Activated naive CD8-positive, alpha-beta T cell treated with anti-CD3 and anti-CD28 coated beads, Interleukin-2, amount 50 U/mL, for 24 hours (primary cell): Measurements from ENCODE around the gene RRP1B.
"Not testable (repeated sequence)": the region's sequence is repeated elsewhere in the genome, so short reads cannot be mapped to it uniquely, and the experiment has no call there.

ENCODE experiments used
- ATAC-seq: fragments of 150-1000 bp; cut with Tn5 transposase; one replicate; pipeline ENCODE4 v1.10.0; 2021
- DNase-seq: peaks from one replicate; pipeline ENCODE4 v3.0.0; 2021
- H3K27ac Mint-ChIP-seq: one replicate; pipeline ENCODE4 v1.8.0; 2021; ENCODE audit warnings: mild to moderate bottlenecking, mixed read lengths
- H3K27me3 Mint-ChIP-seq: one replicate; pipeline ENCODE4 v1.8.0; 2021; ENCODE audit warnings: mixed read lengths
- H3K36me3 Mint-ChIP-seq: one replicate; pipeline ENCODE4 v1.8.0; 2021; ENCODE audit warnings: low read depth, mixed read lengths
- H3K4me1 Mint-ChIP-seq: one replicate; pipeline ENCODE4 v1.8.0; 2021; ENCODE audit warnings: mixed read lengths
- H3K4me3 Mint-ChIP-seq: one replicate; pipeline ENCODE4 v1.8.0; 2021; ENCODE audit warnings: mild to moderate bottlenecking, moderate library complexity, mixed read lengths
- H3K9me3 Mint-ChIP-seq: one replicate; pipeline ENCODE4 v1.8.0; 2021; ENCODE audit warnings: mixed read lengths

Gene RRP1B

GRCh38 chr21:43696214-43696613 lies 36.9 kb downstream of the RRP1B start:
- no peaks in the 10 kb centered on the region for H3K27me3 Mint-ChIP-seq
- H3K36me3 Mint-ChIP-seq = peaks cover 51% of the 10 kb centered on the region
- no peak overlapping the region for H3K27ac Mint-ChIP-seq
- H3K4me3 Mint-ChIP-seq = no peak overlapping the region
- no peak for DNase-seq
- peaks cover 2% of the 10 kb centered on the region for H3K4me1 Mint-ChIP-seq
- ATAC-seq = no peak
- no peaks in the 10 kb centered on the region for H3K9me3 Mint-ChIP-seq

DNA sequence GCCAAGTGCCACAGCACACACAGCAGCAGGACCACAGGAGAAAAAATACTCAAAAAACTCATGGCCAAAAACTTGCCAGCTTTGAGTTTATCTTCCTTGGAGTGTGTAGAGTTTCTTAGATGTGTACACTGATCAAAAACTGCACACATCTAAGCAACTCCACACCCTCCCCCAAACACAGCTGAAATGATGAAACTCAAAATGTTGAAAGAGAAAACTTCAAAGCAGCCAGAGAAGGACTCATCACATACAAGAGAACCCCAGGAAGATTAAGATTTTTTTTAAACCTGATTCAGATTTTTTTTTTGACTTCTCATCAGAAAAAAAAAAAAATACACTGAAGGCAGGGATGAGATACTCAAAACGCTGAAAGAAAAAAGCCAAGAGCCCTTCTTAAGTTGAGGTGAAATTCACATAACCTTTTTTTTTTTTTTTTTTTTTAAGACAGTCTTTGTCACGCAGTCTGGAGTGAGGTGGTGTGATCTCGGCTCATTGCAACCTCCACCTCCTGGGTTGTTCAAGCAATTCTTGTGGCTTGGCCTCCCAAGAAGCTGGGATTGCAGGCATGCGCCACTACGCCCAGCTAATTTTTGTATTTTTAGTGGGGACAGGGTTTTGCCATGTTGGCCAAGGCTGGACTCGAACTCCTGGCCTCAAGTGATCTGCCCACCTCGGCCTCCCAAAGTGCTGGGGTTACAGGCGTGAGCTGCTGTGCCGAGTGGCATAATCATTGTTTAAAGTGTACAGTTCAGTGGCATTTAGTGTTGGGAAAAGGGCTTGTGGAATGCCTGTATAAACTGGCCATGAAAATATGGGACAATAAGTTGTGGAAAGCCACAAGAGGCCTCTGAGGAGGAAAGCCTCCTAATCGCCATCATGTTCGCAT lies 38.6 kb downstream of the RRP1B start:
- Mint-ChIP-seq H3K27ac (no peak overlapping the region), H3K36me3 (peaks cover 46% of the 10 kb centered on the region), H3K27me3 (peaks cover 3% of the 10 kb centered on the region), H3K4me1 (peaks cover 7% of the 10 kb centered on the region), H3K4me3 (no peak overlapping the region), H3K9me3 (no peaks in the 10 kb centered on the region)
- ATAC-seq (no peak), DNase-seq (no peak)

- not testable (repeated sequence) for DNase-seq, H3K27ac Mint-ChIP-seq, H3K4me3 Mint-ChIP-seq, H3K27me3 Mint-ChIP-seq, ATAC-seq, H3K9me3 Mint-ChIP-seq
- H3K36me3 Mint-ChIP-seq = peaks cover 34% of the 10 kb centered on the region
- H3K4me1 Mint-ChIP-seq = peaks cover 13% of the 10 kb centered on the region
Measured at GRCh38 chr21:43699492-43699777, 40.1 kb downstream of the RRP1B start.

GRCh38 chr21:43699933-43700599 lies 40.7 kb downstream of the RRP1B start:
- Mint-ChIP-seq H3K27me3 (peaks cover 3% of the 10 kb centered on the region), H3K9me3 (no peaks in the 10 kb centered on the region), H3K36me3 (peaks cover 30% of the 10 kb centered on the region), H3K4me3 (no peak overlapping the region), H3K27ac (no peak overlapping the region), H3K4me1 (peaks cover 13% of the 10 kb centered on the region)
- DNase-seq (no peak), ATAC-seq (no peak)

DNA sequence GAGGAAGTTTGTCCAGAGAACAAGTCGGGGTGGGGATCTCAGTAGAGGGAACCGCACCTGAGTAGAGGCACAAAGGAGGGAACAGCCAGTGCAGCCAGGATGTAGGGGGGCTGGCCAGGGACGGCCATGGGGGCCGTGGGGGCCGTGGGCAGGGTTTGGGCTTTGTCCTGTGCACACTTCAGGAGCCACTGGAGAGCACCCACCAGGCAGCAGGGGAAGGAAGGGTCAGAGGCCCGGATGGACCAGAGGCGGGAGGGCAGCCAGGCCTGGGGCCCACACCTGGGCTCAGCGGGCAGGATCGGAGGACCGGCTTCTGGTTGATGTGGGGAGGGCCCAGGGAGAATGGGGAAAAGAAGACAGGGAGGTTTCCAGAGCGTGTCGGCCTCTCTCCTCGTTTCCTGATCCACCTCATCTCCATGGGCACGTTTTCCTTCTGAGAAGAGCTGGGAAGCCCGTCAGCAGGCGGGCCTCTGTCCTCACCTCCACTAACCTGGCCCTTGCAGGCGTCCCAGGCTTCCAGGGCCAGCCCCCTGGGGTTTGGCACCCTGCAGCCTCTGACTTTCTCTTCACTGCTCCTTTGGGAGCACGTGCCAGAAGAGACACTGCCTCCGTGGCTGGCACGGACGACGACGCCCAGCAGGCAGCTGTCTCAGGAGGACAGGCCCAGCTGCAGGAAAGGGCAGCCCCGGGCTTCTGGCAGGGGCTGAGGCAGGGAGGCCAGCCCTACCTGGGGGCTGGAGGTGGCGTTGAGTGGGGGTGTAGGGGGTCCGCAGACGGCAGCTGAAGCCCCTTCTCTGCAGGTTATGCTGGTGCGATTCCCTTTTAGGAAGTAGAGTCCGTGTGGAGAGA lies 42.8 kb downstream of the RRP1B start:
- H3K9me3 Mint-ChIP-seq = no peaks in the 10 kb centered on the region
- no peak for ATAC-seq
- H3K4me1 Mint-ChIP-seq = peaks cover 13% of the 10 kb centered on the region
- no peak for DNase-seq
- peaks cover 3% of the 10 kb centered on the region for H3K27me3 Mint-ChIP-seq
- H3K27ac Mint-ChIP-seq = no peak overlapping the region
- H3K36me3 Mint-ChIP-seq = peaks cover 12% of the 10 kb centered on the region
- H3K4me3 Mint-ChIP-seq = no peak overlapping the region

- ATAC-seq (no peak), DNase-seq (no peak)
- Mint-ChIP-seq H3K4me1 (peaks cover 13% of the 10 kb centered on the region), H3K4me3 (no peak overlapping the region), H3K27ac (no peak overlapping the region), H3K36me3 (peaks cover 9% of the 10 kb centered on the region), H3K27me3 (peaks cover 3% of the 10 kb centered on the region), H3K9me3 (no peaks in the 10 kb centered on the region)
Measured at GRCh38 chr21:43702785-43703034, 43.4 kb downstream of the RRP1B start.

DNA sequence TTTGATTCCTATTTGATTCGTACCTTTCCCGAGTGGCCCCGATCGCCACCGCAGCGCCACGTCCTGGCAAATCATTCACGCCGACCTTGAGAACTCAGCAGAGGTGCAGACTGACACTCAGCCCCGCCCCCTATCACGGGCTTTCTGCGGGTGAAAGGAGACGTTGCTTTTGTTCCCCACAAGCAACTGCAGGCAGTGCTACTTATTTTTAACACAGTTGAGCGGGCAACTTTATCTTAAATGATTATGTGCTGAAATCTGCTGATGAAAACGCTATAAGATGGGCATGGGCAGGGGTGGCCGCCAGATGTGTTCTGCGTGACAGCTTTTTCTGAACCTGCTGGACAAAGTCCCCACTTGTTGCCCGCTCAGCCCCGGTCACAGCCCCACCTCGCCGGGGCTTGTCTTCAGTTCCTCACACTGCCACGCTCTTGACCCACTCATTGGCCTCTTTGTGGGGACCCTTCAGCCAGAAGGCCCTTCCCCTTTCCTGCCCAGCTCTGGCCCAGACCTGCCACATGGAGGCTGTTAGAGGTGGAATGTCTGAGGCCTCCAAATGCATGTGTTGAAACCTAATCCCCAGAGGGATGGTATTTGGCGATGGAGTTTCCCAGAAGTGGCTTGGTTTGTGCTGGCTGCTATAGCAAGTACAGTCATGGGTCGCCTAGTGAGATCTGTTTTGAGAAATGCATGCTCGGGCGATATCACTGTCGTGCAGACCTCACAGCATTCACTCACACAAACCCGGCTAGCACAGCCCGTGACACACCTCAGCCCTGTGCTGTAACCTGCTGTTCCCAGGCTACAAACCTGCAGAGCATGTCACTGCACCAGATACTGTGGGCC lies 43.9 kb downstream of the RRP1B start:
- ATAC-seq = peak; percentile 13
- H3K4me3 Mint-ChIP-seq = no peak overlapping the region
- peaks cover 13% of the 10 kb centered on the region for H3K4me1 Mint-ChIP-seq

GRCh38 chr21:43707462-43707861 lies 48.1 kb downstream of the RRP1B start:
- Mint-ChIP-seq H3K36me3 (no peaks in the 10 kb centered on the region), H3K27ac (no peak overlapping the region), H3K27me3 (peaks cover 10% of the 10 kb centered on the region), H3K9me3 (no peaks in the 10 kb centered on the region), H3K4me3 (no peak overlapping the region), H3K4me1 (peaks cover 10% of the 10 kb centered on the region)
- DNase-seq (no peak), ATAC-seq (no peak)

More for the DNA sequence above, 43.9 kb downstream of the RRP1B start:
- DNase-seq = peak; percentile 34
- no peak overlapping the region for H3K27ac Mint-ChIP-seq
- H3K36me3 Mint-ChIP-seq = peaks cover 5% of the 10 kb centered on the region
- H3K9me3 Mint-ChIP-seq = no peaks in the 10 kb centered on the region
- peaks cover 3% of the 10 kb centered on the region for H3K27me3 Mint-ChIP-seq

DNA sequence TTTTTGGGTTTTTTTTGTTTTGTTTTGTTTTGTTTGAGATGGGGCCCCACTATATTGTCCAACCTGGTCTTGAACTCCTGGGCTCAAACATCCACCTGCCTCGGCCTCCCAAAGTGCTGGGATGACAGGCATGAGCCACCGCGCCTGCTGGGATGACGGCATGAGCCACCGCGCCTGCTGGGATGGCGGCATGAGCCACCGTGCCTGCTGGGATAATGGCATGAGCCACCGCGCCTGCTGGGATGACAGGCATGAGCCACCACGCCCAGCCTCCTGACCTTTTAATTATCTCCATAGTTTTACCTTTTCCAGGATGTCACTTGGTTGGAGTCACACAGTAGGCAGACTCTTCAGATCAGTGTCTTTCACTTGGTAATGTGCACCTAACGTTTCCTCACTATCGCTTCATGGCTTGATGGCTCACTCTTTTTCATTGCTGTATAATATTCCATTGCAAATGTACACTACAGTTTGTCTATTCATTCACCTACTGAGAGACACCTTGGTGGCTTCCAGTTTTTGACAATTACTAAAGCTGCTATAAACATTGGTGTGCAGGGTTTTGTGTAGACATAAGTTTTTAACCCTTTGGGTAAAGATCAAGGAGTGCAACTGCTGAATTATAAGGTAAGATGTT lies 49.5 kb downstream of the RRP1B start:
- Mint-ChIP-seq H3K9me3 (no peaks in the 10 kb centered on the region), H3K27me3 (peaks cover 7% of the 10 kb centered on the region), H3K4me3 (no peak overlapping the region), H3K4me1 (no peaks in the 10 kb centered on the region), H3K36me3 (no peaks in the 10 kb centered on the region), H3K27ac (no peak overlapping the region)
- no peak for DNase-seq
- no peak for ATAC-seq

GRCh38 chr21:43712268-43712942 lies 53.0 kb downstream of the RRP1B start:
- DNase-seq = no peak
- no peaks in the 10 kb centered on the region for H3K9me3 Mint-ChIP-seq
- peaks cover 12% of the 10 kb centered on the region for H3K4me1 Mint-ChIP-seq

DNA sequence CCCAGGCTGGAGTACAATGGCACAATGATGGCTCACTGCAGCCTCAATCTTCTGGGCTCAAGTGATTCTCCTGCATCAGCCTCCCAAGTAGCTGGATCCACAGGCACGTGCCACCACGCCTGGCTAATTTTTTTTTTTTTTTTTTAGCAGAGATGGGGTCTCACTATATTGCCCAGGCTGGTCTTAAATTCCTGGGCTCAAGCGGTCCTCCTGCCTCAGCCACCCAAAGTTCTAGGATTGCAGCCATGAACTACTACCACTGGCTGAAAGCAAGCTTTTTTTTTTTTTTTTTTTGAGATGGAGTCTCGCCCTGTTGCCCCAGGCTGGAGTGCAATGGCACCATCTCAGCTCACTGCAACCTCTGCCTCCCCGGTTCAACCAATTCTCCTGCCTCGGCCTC lies 53.8 kb downstream of the RRP1B start:
- not testable (repeated sequence) for H3K9me3 Mint-ChIP-seq, H3K36me3 Mint-ChIP-seq, ATAC-seq, H3K27ac Mint-ChIP-seq, H3K4me3 Mint-ChIP-seq, DNase-seq
- peaks cover 14% of the 10 kb centered on the region for H3K27me3 Mint-ChIP-seq
- H3K4me1 Mint-ChIP-seq = peaks cover 16% of the 10 kb centered on the region

More at GRCh38 chr21:43712268-43712942, 53.0 kb downstream of the RRP1B start:
- Mint-ChIP-seq H3K36me3 (no peaks in the 10 kb centered on the region), H3K4me3 (no peak overlapping the region), H3K27ac (no peak overlapping the region), H3K27me3 (peaks cover 10% of the 10 kb centered on the region)
- no peak for ATAC-seq

DNA sequence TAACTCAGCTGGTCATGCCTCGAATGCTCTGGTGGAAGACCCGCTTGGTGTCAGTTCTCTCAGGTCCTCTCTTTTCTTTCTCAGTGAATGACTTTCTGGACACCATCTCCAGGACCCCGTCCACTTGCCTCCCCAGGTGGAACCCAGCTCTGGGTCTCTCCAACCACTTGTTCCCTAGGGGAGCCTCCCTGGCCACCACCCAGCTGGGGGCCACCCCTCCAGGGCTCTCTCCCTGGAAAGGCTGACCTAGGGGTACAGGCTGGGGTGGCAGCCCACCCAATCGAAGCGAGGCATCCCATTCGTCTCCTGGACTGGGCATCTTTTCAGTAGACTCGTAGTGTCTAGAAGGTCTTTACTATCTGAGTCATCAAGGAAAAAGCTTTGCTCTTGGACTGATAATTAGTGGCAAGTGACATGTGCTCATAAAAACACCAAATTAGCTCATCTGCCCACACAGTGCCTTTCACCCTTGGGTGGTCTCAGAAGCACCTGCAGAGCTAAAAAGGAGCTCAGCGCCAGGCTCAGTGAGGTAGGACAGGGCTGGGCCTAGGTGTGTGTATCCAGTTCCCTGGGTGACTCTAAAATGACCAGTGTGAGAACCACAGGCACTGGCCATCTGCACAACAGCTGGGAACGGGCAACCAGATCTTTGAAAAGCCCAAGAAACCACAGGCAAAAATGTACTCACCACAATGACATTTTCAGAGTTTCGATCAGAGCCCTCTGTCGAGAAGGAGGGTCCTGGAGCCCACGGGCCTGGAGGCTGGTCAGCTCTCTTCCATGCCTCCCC lies 57.2 kb downstream of the RRP1B start:
- Mint-ChIP-seq H3K27me3 (peaks cover 11% of the 10 kb centered on the region), H3K9me3 (no peaks in the 10 kb centered on the region), H3K4me3 (no peak overlapping the region), H3K4me1 (peaks cover 34% of the 10 kb centered on the region), H3K27ac (no peak overlapping the region), H3K36me3 (no peaks in the 10 kb centered on the region)
- no peak for ATAC-seq
- no peak for DNase-seq
